OCI-LY3 (cell line): ENCODE data around the gene RPP25L.

Experiments used
- H2AFZ ChIP-seq: fragments of 200-600, 300-600 bp; shearing (Covaris generic); 2 replicates; pipeline ENCODE4 v1.6.0; 2014; ENCODE audit warnings: antibody characterized with exemption, low read depth, low read length
- H3K27ac ChIP-seq: fragments of 200-600, 300-600 bp; sonication (generic); 2 replicates; pipeline ENCODE4 v1.5.1; 2014; ENCODE audit warnings: mild to moderate bottlenecking, low read length, moderate library complexity, mixed read lengths
- H3K27me3 ChIP-seq: fragments of 200-600, 300-600 bp; sonication (generic); 2 replicates; pipeline ENCODE4 v1.6.1; 2014; ENCODE audit warnings: low read depth, low read length, mixed read lengths
- H3K36me3 ChIP-seq: fragments of 200-600, 300-600 bp; sonication (generic); replicated peaks from 2 replicates; pipeline ENCODE3; 2014; ENCODE audit warnings: low read depth, low read length, mixed read lengths
- H3K4me1 ChIP-seq: fragments of 300-600, 200-600 bp; sonication (generic); 2 replicates; pipeline ENCODE4 v1.6.1; 2014; ENCODE audit warnings: low read length, mixed read lengths
- H3K4me2 ChIP-seq: fragments of 200-600, 300-600 bp; sonication (generic); 2 replicates; pipeline ENCODE4 v1.6.1; 2014; ENCODE audit warnings: low read length, mixed read lengths
- H3K4me3 ChIP-seq: fragments of 300-600, 200-600 bp; sonication (generic); 2 replicates; pipeline ENCODE4 v1.5.1; 2014; ENCODE audit warnings: antibody characterized with exemption, mild to moderate bottlenecking, low read length, moderate library complexity
- H3K79me2 ChIP-seq: fragments of 300-600, 200-600 bp; shearing (Covaris generic); 2 replicates; pipeline ENCODE4 v1.6.1; 2014; ENCODE audit warnings: mild to moderate bottlenecking, low read length, mixed read lengths
- H3K9ac ChIP-seq: fragments of 300-600, 200-600 bp; shearing (Covaris generic); 2 replicates; pipeline ENCODE4 v1.6.0; 2014; ENCODE audit warnings: mild to moderate bottlenecking, low read length, moderate library complexity
- H3K9me3 ChIP-seq: fragments of 200-600, 300-600 bp; shearing (Covaris generic); 2 replicates; pipeline ENCODE4 v1.6.1; 2014; ENCODE audit warnings: low read length, mixed read lengths; ENCODE audit not compliant: insufficient read depth
- H4K20me1 ChIP-seq: fragments of 200-600, 300-600 bp; sonication (generic); 2 replicates; pipeline ENCODE4 v1.6.1; 2016; ENCODE audit warnings: low read length, mixed read lengths; ENCODE audit not compliant: insufficient read depth
- EZH2phosphoT487 ChIP-seq: fragments of 200-600 bp; shearing (Covaris generic); IDR thresholded peaks from 2 replicates; pipeline ENCODE4 v1.6.1; 2018; ENCODE audit warnings: antibody characterized with exemption, mixed run types, low read depth
- TF ChIP-seq, protein P1 (sequence below): fragments of 200-600, 300-600 bp; sonication (generic); IDR thresholded peaks from 2 replicates; pipeline ENCODE4 v1.5.1; 2014; ENCODE audit warnings: antibody characterized with exemption, low read length, low read depth

The RPP25L gene

DNA sequence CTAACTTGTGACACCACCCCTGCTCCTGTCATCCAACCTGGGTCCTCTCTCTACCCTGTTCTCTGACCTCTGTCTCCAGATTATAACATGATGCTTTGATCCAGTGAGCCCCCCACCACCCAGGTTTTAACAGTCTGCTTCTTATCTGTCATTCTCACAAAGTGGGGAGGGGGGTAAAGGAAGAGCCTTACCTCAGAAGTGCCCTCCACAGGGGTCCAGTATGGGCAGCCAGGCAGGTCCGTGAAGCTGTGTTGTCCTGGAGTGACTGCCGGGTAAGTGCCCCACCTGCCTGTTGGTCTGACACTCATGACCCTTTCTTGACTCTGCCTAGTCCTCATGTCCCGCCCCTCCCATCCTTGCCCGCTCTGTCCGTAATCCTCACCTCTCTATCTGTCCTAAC is 43.5 kb upstream of the RPP25L start:
- Histone ChIP-seq H4K20me1 (no peaks in the 10 kb centered on the region), H3K4me2 (no peak overlapping the region), H3K27me3 (no peaks in the 10 kb centered on the region), H3K79me2 (no peaks in the 10 kb centered on the region), H3K27ac (no peak overlapping the region), H3K36me3 (no peaks in the 10 kb centered on the region), H3K4me3 (no peak overlapping the region), H2AFZ (no peak overlapping the region), H3K9ac (no peak overlapping the region), H3K9me3 (no peaks in the 10 kb centered on the region), H3K4me1 (peaks cover 19% of the 10 kb centered on the region)
- no peak for TF ChIP-seq EZH2phosphoT487
- TF ChIP-seq, protein P1, sequence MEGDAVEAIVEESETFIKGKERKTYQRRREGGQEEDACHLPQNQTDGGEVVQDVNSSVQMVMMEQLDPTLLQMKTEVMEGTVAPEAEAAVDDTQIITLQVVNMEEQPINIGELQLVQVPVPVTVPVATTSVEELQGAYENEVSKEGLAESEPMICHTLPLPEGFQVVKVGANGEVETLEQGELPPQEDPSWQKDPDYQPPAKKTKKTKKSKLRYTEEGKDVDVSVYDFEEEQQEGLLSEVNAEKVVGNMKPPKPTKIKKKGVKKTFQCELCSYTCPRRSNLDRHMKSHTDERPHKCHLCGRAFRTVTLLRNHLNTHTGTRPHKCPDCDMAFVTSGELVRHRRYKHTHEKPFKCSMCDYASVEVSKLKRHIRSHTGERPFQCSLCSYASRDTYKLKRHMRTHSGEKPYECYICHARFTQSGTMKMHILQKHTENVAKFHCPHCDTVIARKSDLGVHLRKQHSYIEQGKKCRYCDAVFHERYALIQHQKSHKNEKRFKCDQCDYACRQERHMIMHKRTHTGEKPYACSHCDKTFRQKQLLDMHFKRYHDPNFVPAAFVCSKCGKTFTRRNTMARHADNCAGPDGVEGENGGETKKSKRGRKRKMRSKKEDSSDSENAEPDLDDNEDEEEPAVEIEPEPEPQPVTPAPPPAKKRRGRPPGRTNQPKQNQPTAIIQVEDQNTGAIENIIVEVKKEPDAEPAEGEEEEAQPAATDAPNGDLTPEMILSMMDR = no peak

DNA sequence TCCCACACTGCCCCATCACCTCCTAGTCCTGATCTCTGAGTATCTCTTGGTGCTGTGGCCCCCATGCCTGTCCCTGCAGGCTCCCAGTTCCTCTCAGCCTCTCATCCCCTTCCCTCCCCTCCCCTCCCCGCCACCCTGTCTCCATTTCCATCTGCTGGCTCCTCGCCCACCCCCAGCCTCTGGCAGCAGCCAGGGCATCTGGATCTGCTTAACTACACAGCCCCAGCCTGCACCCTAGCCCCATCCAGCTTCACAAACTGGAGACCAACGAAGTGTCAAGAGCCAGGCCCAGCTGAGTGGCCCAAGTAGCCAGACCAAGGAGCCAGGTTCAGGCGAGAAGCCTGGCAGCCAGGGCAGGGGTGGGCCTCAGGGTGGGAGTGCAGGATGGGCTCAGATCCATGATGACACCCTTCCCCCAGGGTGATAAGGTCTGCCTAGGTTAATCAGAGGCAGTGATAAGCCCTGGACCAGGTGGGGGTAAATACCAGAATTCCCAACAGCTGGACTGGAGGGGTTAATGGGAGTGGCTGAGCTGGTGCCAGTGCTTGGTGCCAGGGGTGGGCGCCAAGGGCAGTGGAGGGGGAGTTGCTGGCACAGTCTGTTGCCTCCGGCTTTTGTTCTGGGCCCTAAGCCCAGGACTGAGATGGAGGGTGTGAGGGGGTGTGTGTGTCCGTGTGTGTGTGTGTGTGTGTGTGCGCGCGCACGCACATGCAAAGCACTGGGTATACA is 42.6 kb upstream of the RPP25L start:
- no peaks in the 10 kb centered on the region for H3K79me2 ChIP-seq
- peaks cover 2% of the 10 kb centered on the region for H3K36me3 ChIP-seq
- no peak for TF ChIP-seq EZH2phosphoT487
- TF ChIP-seq, protein P1 = no peak
- H3K9ac ChIP-seq = no peak overlapping the region
- peaks cover 12% of the 10 kb centered on the region for H3K4me1 ChIP-seq
- no peaks in the 10 kb centered on the region for H4K20me1 ChIP-seq
- H3K27ac ChIP-seq = no peak overlapping the region
- no peak overlapping the region for H3K4me2 ChIP-seq
- H3K9me3 ChIP-seq = no peaks in the 10 kb centered on the region
- H2AFZ ChIP-seq = no peak overlapping the region
- no peak overlapping the region for H3K4me3 ChIP-seq
- H3K27me3 ChIP-seq = no peaks in the 10 kb centered on the region

DNA sequence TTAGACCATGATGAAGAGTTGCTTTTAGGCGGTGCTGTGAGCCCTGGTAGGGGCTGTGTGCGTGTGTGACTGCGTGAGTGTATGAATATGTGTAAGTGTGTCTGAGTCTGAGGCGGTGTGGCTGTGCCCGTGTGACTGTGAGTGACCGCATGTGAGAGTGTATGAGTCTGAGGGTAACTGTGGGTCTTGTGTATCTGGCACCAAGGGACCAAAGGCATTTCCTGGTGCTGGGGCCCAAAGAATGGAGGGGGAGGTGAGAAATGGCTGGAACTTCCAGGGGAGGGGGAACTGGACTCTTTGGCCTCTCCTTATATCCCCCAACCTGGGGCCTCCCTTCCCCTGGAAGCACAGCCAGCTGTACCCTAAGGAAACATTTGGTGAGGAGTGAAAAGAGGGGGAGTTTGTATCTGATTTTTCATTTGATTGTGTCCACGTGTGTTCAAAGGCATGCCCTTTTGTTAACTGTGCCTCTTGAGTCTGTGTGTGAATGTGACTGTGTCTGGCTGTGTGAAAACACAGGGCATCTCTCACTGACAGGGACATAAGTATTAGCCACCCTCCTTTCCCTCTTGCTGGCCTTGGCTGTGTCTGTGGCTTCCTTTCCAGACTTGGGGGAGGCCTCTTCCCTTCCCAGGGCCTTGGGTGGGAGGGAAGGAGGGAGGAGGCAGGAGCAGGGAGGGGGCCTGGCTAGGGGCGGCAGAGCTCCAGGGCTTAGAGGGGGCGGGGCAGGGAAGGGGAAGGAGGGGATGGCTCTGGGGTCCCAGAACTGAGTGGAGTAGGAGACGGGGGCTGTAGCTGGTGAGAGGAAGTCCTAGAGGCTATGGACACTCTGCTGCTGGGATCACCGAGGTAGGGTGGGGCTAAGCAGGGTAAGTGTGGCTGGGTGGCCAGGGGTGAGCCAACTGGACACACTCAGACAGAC is 41.5 kb upstream of the RPP25L start:
- peaks cover 12% of the 10 kb centered on the region for H3K36me3 ChIP-seq
- peaks cover 7% of the 10 kb centered on the region; the same call in 1 of the 2 replicates for H3K4me1 ChIP-seq
- no peak for TF ChIP-seq EZH2phosphoT487
- TF ChIP-seq, protein P1 = no peak
- H4K20me1 ChIP-seq = no peaks in the 10 kb centered on the region
- no peak overlapping the region for H3K4me3 ChIP-seq
- H3K27me3 ChIP-seq = no peaks in the 10 kb centered on the region
- no peaks in the 10 kb centered on the region for H3K79me2 ChIP-seq
- H3K27ac ChIP-seq = no peak overlapping the region
- no peaks in the 10 kb centered on the region for H3K9me3 ChIP-seq
- no peak overlapping the region for H2AFZ ChIP-seq
- H3K4me2 ChIP-seq = no peak overlapping the region
- H3K9ac ChIP-seq = no peak overlapping the region

DNA sequence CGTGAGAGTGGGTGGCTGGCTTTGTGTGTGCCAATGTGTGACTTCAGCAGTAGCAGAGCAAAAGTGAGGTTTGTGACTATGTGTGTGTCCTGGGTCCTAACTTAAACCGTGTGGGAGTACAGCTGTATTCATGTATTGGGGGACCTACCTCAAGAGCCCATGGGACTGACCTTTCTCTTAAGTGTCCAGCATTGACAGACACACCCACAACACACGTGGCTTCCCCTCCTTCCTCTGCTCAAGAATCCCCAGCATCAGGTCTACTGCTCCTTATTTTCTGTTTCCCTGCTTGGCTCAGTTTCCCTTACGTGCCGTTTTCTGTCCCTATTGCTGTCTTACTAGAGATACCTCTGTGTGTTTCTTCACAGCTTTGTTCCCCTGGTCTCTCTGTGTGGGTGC is 40.7 kb upstream of the RPP25L start:
- H3K4me1 ChIP-seq = peaks cover 4% of the 10 kb centered on the region
- H2AFZ ChIP-seq = no peak overlapping the region
- H3K4me3 ChIP-seq = peak overlapping the region; percentile 48
- TF ChIP-seq, protein P1 = no peak
- no peak for TF ChIP-seq EZH2phosphoT487
- no peaks in the 10 kb centered on the region for H3K27me3 ChIP-seq
- no peaks in the 10 kb centered on the region for H3K9me3 ChIP-seq
- H3K4me2 ChIP-seq = peak overlapping the region; percentile 62
- peaks cover 3% of the 10 kb centered on the region; the same call in 1 of the 2 replicates for H4K20me1 ChIP-seq
- H3K79me2 ChIP-seq = peaks cover 3% of the 10 kb centered on the region; the same call in 1 of the 2 replicates
- H3K36me3 ChIP-seq = peaks cover 19% of the 10 kb centered on the region
- no peak overlapping the region for H3K9ac ChIP-seq
- no peak overlapping the region for H3K27ac ChIP-seq
